ENCODE results near the gene ZNF512. TPM values are rescaled to one million over a fixed set of nuclear protein-coding genes. Genes with fewer than 3 reads are reported as not detected.
"Not testable (repeated sequence)": the region's sequence is repeated elsewhere in the genome, so short reads cannot be mapped to it uniquely, and the experiment has no call there.

Gene ZNF512
- total RNA-seq, 4 donors from 2014 or later: 29.1 to 115 (median 37.1) TPM

DNA sequence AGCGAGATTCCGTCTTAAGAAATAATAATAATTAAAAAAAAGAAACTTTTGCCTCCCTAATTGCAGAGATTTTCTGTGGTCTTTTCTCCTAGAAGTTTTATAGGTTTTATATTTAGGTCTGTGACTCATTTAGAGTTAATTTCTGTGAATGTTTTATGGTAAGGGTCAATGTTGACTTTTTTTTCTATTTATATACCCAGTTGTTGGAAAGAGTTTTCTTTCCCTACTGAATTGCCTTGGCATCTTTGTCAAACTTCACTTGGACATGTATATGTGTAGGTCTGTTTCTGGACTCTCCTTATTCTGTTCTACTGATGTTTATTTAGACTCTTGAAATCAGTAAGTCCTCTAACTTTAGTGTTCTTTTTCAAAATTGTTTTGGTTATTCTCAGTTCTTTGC lies 5.5 kb downstream of the ZNF512 start:
- H3K36me3 ChIP-seq: no peaks in the 10 kb centered on the region
- H3K27ac ChIP-seq: no peak overlapping the region
- H3K4me1 ChIP-seq: peaks cover 0 to 21% (median 0%) of the 10 kb centered on the region in 4 donors
- no peaks in the 10 kb centered on the region for H3K27me3 ChIP-seq
- no peak for DNase-seq
- TF ChIP-seq POLR2A (IDR thresholded peaks at IDR 0.05): no peak
- TF ChIP-seq, protein P1, sequence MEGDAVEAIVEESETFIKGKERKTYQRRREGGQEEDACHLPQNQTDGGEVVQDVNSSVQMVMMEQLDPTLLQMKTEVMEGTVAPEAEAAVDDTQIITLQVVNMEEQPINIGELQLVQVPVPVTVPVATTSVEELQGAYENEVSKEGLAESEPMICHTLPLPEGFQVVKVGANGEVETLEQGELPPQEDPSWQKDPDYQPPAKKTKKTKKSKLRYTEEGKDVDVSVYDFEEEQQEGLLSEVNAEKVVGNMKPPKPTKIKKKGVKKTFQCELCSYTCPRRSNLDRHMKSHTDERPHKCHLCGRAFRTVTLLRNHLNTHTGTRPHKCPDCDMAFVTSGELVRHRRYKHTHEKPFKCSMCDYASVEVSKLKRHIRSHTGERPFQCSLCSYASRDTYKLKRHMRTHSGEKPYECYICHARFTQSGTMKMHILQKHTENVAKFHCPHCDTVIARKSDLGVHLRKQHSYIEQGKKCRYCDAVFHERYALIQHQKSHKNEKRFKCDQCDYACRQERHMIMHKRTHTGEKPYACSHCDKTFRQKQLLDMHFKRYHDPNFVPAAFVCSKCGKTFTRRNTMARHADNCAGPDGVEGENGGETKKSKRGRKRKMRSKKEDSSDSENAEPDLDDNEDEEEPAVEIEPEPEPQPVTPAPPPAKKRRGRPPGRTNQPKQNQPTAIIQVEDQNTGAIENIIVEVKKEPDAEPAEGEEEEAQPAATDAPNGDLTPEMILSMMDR (IDR thresholded peaks at IDR 0.05): no peak
- no peak overlapping the region for H3K4me3 ChIP-seq
- H3K9me3 ChIP-seq: peaks cover 0 to 11% (median 2%) of the 10 kb centered on the region in 4 donors

DNA sequence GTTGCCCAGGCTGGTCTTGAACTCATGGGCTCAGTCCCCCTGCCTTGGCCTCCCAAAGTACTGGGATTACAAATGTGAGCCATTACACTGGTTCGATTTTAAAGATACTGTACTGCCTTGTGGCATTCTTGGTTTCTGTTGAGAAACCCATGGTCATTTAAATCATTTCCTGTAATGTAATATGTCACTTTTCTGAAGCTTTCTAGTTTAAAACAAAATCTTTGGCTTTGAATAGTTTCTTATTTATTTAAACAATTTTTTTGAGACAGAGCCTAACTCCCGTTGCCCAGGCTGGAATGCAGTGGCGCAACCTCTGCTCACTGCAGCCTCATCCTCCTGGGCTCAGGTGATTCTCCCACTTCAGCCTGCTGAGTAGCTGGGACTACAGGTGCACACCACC lies 8.9 kb downstream of the ZNF512 start:
- Histone ChIP-seq H3K27ac (no peak overlapping the region), H3K27me3 (no peaks in the 10 kb centered on the region), H3K36me3 (peaks cover 0 to 6% (median 0%) of the 10 kb centered on the region in 3 donors), H3K9me3 (peaks cover 0 to 26% (median 8%) of the 10 kb centered on the region in 4 donors), H3K4me3 (no peak overlapping the region), H3K4me1 (no peaks in the 10 kb centered on the region)
- no peak for DNase-seq
- no peak for TF ChIP-seq POLR2A (IDR thresholded peaks at IDR 0.05)
- TF ChIP-seq, protein P1 (IDR thresholded peaks at IDR 0.05): no peak

DNA sequence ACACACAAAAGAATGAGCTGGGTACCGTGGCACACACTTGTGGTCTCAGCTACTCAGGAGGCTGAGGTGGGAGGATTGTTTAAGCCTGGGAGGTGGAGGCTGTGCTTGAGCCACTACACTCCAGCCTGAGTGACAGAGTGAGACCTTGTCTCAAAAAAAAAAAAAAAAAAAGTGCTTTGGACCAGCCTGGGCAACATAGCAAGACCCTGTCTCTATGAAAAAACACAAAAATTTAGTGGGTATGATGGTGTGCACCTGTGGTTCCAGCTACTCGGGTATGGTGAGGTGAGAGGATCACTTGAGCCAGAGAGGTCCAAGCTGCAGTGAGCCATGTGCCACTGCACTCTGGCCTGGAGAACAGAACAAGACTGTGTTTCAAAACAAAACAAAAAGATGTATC lies 10.4 kb downstream of the ZNF512 start:
- H3K4me3 ChIP-seq: no peak overlapping the region
- TF ChIP-seq POLR2A (IDR thresholded peaks at IDR 0.05): no peak
- TF ChIP-seq, protein P1 (IDR thresholded peaks at IDR 0.05): no peak
- H3K27ac ChIP-seq: no peak overlapping the region
- peaks cover 0 to 26% (median 8%) of the 10 kb centered on the region in 4 donors for H3K9me3 ChIP-seq
- H3K4me1 ChIP-seq: no peaks in the 10 kb centered on the region
- peaks cover 0 to 6% (median 0%) of the 10 kb centered on the region in 3 donors for H3K36me3 ChIP-seq
- DNase-seq: no peak
- no peaks in the 10 kb centered on the region for H3K27me3 ChIP-seq

DNA sequence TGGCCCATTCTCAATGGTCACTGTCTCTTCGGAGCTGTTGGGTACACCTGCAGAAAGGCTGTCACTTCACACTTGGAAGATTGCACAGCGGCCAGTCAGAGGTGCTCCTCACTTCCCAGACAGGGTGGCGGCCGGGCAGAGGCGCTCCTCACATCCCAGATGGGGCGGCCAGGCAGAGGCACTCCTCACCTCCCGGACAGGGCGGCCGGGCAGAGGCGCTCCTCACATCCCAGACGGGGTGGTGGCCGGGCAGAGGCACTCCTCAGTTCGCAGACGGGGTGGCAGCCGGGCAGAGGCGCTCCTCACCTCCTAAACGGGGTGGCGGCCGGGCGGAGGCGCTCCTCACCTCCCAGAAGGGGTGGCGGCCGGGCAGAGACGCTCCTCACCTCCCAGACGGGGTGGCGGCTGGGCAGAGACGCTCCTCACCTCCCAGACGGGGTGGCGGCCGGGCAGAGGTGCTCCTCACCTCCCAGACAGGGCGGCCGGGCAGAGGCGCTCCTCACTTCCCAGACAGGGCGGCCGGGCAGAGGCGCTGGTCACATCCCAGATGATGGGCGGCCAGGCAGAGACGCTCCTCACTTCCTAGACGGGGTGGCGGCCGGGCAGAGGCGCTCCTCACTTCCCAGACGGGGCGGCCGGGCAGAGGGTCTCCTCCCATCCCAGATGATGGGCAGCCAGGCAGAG lies 11.3 kb downstream of the ZNF512 start:
- H3K36me3 ChIP-seq: peaks cover 0 to 11% (median 3%) of the 10 kb centered on the region in 3 donors
- H3K4me3 ChIP-seq, H3K27ac ChIP-seq, H3K27me3 ChIP-seq, H3K4me1 ChIP-seq, DNase-seq: not testable (repeated sequence)
- H3K9me3 ChIP-seq: peaks cover 0 to 26% (median 8%) of the 10 kb centered on the region in 4 donors

DNA sequence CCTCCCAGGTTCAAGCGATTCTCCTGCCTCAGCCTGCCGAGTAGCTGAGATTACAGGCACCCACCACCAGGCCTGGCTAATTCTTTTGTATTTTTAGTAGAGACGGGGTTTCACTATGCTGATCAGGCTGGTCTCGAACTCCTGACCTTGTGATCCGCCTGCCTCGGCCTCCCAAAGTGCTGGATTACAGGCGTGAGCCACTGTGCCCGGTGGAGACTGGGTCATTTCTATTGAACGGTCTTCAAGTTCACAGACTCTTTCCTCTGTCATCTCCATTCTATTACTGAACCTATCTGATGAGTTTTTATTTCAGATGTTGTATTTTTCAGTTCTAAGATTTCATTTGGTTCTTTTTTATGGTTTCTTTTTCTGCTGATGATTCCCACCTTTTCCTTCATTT lies 12.6 kb downstream of the ZNF512 start:
- not testable (repeated sequence) for H3K4me1 ChIP-seq, DNase-seq, H3K4me3 ChIP-seq, H3K27me3 ChIP-seq, H3K27ac ChIP-seq
- Histone ChIP-seq H3K9me3 (peaks cover 0 to 26% (median 8%) of the 10 kb centered on the region in 4 donors), H3K36me3 (peaks cover 0 to 22% (median 8%) of the 10 kb centered on the region in 3 donors)

DNA sequence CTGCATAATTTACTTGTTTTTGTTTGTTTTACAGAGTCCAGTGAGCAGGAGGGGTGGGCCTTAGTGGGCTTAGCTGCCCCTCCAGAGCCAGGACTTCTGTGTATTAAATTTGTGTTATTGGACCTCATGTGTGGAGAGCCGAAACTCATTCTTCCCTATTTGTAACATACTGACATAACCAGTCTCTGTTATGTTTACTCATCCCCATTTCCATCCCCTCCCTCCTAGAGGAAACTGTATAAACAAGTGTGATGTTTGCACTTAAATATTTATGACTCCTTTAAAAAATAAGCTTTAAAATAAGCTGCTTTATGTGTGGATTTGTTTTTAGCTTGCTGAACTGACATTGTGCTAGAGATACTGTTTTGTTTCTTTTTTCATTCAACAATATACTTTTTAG lies 13.8 kb downstream of the ZNF512 start:
- Histone ChIP-seq H3K4me1 (no peaks in the 10 kb centered on the region), H3K9me3 (peaks cover 0 to 20% (median 8%) of the 10 kb centered on the region in 4 donors), H3K4me3 (no peak overlapping the region), H3K27me3 (no peaks in the 10 kb centered on the region), H3K36me3 (peaks cover 0 to 33% (median 8%) of the 10 kb centered on the region in 3 donors), H3K27ac (no peak overlapping the region)
- no peak for TF ChIP-seq POLR2A (IDR thresholded peaks at IDR 0.05)
- TF ChIP-seq, protein P1 (IDR thresholded peaks at IDR 0.05): no peak
- DNase-seq: no peak
